K562 (cell line): Measurements from ENCODE around the gene KDM4F. TPM values are rescaled to one million over a fixed set of nuclear protein-coding genes. Genes with fewer than 3 reads are reported as not detected.
"Not testable (repeated sequence)": the region's sequence is repeated elsewhere in the genome, so short reads cannot be mapped to it uniquely, and the experiment has no call there.

Source experiments
- ATAC-seq: fragments of 200-7000 bp; cut with Tn5 transposase; 3 replicates; pipeline ENCODE4 v1.9.1; 2020; ENCODE audit warnings: moderate library complexity
- BruUV-seq: library from RNA; stranded (reverse); fragments of 400-500 nt; replicated peaks from 2 replicates; lab custom pipeline; 2021; lab: Mats Ljungman, UMichigan
- CTCF ChIA-PET: fragments of 300-600 bp; formaldehyde crosslinking; extraction: SDS; loops from one replicate; lab custom pipeline; 2021; ENCODE audit warnings: low intra/inter-chr PET ratio; lab: Yijun Ruan, JAX
- POLR2A ChIA-PET: fragments of 300-600, 350-650 bp; sonication (Branson Sonifier 250); formaldehyde crosslinking; extraction: SDS; loops from one replicate; lab custom pipeline; 2021; ENCODE audit warnings: antibody characterized with exemption, inconsistent platforms; lab: Yijun Ruan, JAX
- DNase-seq, 4 experiments: peaks; one replicate each; pipeline versions ENCODE4 v3.0.0 to v3.0.0-alpha.2; 2011 to 2018; ENCODE audit warnings: low spot score in 3 of 4, mixed read lengths in 3 of 4; ENCODE audit errors: extremely low read depth in 1 of 4
- FAIRE-seq: peaks from 2 replicates; lab custom pipeline; 2011; peaks lifted over from hg19 to GRCh38; lab: Jason Lieb, UNC
- H2AFZ ChIP-seq: 2 replicates; pipeline ENCODE4 v1.6.0; 2011; ENCODE audit warnings: low read depth, low read length, control low read depth, inconsistent platforms
- H3K27ac ChIP-seq: fragments of 200-600 bp; 3 replicates; pipeline ENCODE4 v1.8.0; 2011; ENCODE audit warnings: low read depth, mild to moderate bottlenecking, control low read depth, inconsistent platforms, low read length, moderate library complexity, mixed read lengths; ENCODE audit errors: extremely low read depth
- H3K27me3 ChIP-seq, 2 experiments: fragments of 300-600 bp in 1 of 2; 2 replicates in 1 of 2; 3 replicates in 1 of 2; pipeline versions ENCODE4 v1.6.0 to v1.8.0; 2011; ENCODE audit warnings: inconsistent platforms in 2 of 2, low read length in 2 of 2, mild to moderate bottlenecking in 1 of 2, mixed read lengths in 1 of 2, moderate library complexity in 1 of 2; ENCODE audit not compliant: control insufficient read depth in 2 of 2, insufficient read depth in 2 of 2
- H3K36me3 ChIP-seq: fragments of 300-600 bp; 3 replicates; pipeline ENCODE4 v1.8.0; 2011; ENCODE audit warnings: mild to moderate bottlenecking, low read length, inconsistent platforms; ENCODE audit not compliant: control insufficient read depth, insufficient read depth
- H3K4me1 ChIP-seq, 2 experiments: fragments of 200-600 bp in 1 of 2; replicated peaks in 1 of 2; 2 replicates in 1 of 2; 3 replicates in 1 of 2; pipeline versions ENCODE4 v1.5.1 to v1.8.0; 2011; ENCODE audit warnings: inconsistent platforms in 2 of 2, low read length in 2 of 2, mild to moderate bottlenecking in 1 of 2, mixed read lengths in 1 of 2, moderate library complexity in 1 of 2; ENCODE audit not compliant: control insufficient read depth in 2 of 2, insufficient read depth in 2 of 2
- H3K4me2 ChIP-seq: 2 replicates; pipeline ENCODE4 v1.6.1; 2011; ENCODE audit warnings: low read length, control low read depth, inconsistent platforms, mixed read lengths; ENCODE audit not compliant: insufficient read depth
- H3K4me3 ChIP-seq: fragments of 200-600 bp; sonication (generic), shearing (Covaris generic); 2 replicates; pipeline ENCODE4 v1.5.1; 2016; ENCODE audit warnings: control low read depth, inconsistent platforms
- H3K79me2 ChIP-seq: fragments of 200-600 bp; 3 replicates; pipeline ENCODE4 v1.8.0; 2011; ENCODE audit warnings: low read length, inconsistent platforms; ENCODE audit not compliant: control insufficient read depth, insufficient read depth
- H3K9ac ChIP-seq, 2 experiments: 2 replicates each; pipeline versions ENCODE4 v1.6.0 to v1.6.1; 2011; ENCODE audit warnings: low read depth in 2 of 2, low read length in 2 of 2, control low read depth in 1 of 2, inconsistent platforms in 1 of 2, mild to moderate bottlenecking in 1 of 2, mixed read lengths in 1 of 2; ENCODE audit not compliant: insufficient read depth in 1 of 2
- H3K9me1 ChIP-seq: one replicate; pipeline ENCODE4 v1.6.0; 2011; ENCODE audit warnings: inconsistent platforms, mild to moderate bottlenecking, low read length, moderate library complexity; ENCODE audit not compliant: control insufficient read depth, insufficient read depth
- H3K9me3 ChIP-seq: replicated peaks from 2 replicates; pipeline ENCODE4 v1.5.1; 2011; ENCODE audit warnings: low read depth, low read length, inconsistent platforms; ENCODE audit not compliant: control insufficient read depth, insufficient read depth
- H4K20me1 ChIP-seq: replicated peaks from 2 replicates; pipeline ENCODE4 v1.6.1; 2011; ENCODE audit warnings: low read length, inconsistent platforms, mixed read lengths; ENCODE audit not compliant: control insufficient read depth, insufficient read depth
- NONO ChIP-seq, 2 experiments: fragments of 200-400 bp in 1 of 2; fragments of 450-650 bp in 1 of 2; formaldehyde crosslinking in 1 of 2; IDR thresholded peaks; 2 replicates each; pipeline ENCODE4 v1.6.1; 2017; ENCODE audit warnings: low read depth in 2 of 2, mild to moderate bottlenecking in 2 of 2, moderate library complexity in 2 of 2, low read length in 1 of 2
- ZBTB8A ChIP-seq: fragments of 450-650 bp; IDR thresholded peaks from 2 replicates; pipeline ENCODE4 v1.6.1; 2018; ENCODE audit warnings: mild to moderate bottlenecking, moderate library complexity; ENCODE audit not compliant: partially characterized antibody
- WGBS: fragments of 100-300 bp; shearing (Covaris generic); methylation state at CpG from one replicate; pipeline ENCODE4 v1.1.6; 2016; ENCODE audit warnings: low coverage, mixed read lengths; ENCODE audit not compliant: insufficient coverage; ENCODE audit errors: missing lambda C conversion rate; 5-methylcytosine and 5-hydroxymethylcytosine counted together
- in situ Hi-C: fragments of 300-500 bp; cut with MboI; formaldehyde crosslinking; loops from 4 replicates; pipeline ENCODE4 v1.15.0; 2018; ENCODE audit warnings: inconsistent platforms, mixed read lengths
- intact Hi-C: fragments of 100-400 bp; cut with micrococcal nuclease; formaldehyde crosslinking; loops from 2 replicates; pipeline ENCODE4 v1.14.2; 2022
- polyA plus RNA-seq, 8 experiments: library from polyadenylated mRNA; depleted of rRNA in 4 of 8; stranded (reverse) in 5 of 8; unstranded in 3 of 8; fragments of >200 nt; fragmentation: Nextera tagmentation in 2 of 8; fragmentation: Illumina TruSeq in 1 of 8; extraction: Ambion mirVana in 2 of 8; extraction: Trizol in 1 of 8; gene quantifications; 2 replicates each; pipeline versions ENCODE4 v1.2.1 to v1.2.3, GENCODE V29; 2011 to 2014; ENCODE audit warnings: inconsistent platforms in 1 of 8, missing spikeins in 1 of 8
- total RNA-seq, 7 experiments: library from RNA; depleted of rRNA in 6 of 7; stranded (reverse); fragments of >200 nt in 6 of 7; fragmentation: Illumina TruSeq in 2 of 7; extraction: Trizol in 2 of 7; gene quantifications; 2 replicates each; pipeline versions ENCODE4 v1.2.1 to v1.2.3, GENCODE V29; 2011 to 2021; ENCODE audit warnings: low replicate concordance in 1 of 7

KDM4F gene
- total and polyA plus RNA-seq, 9 of the 15 experiments (the other 6 are each of a cell fraction or from before 2014, with no cell fraction given), result not detected

- 20% methylated on average over 1 of the region's 1 CpG for WGBS
- ATAC-seq, result peak; percentile 28; the same call in 2 of the 3 replicates
- Histone ChIP-seq H3K27ac (no peak within 1 kb of the TSS), H3K27me3 (no peaks in the 10 kb centered on the region), H4K20me1 (no peaks in the 10 kb centered on the region), H3K79me2 (no peaks in the 10 kb centered on the region), H3K36me3 (no peaks in the 10 kb centered on the region), H3K9me3 (no peaks in the 10 kb centered on the region), H3K4me2 (no peak within 1 kb of the TSS), H3K9ac (no peak within 1 kb of the TSS), H3K4me1 (no peaks in the 10 kb centered on the region; a peak in 1 of 5 replicates), H3K4me3 (no peak within 1 kb of the TSS), H3K9me1 (no peaks in the 10 kb centered on the region), H2AFZ (peak within 1 kb of the TSS; percentile 45)
- intact Hi-C loops, result no loop called here
- in situ Hi-C loops, result no loop called here
- ChIA-PET POLR2A (interaction anchor here (0.6 to 1.8 kb wide), 3 partner anchors 8 to 29 kb away, joined by 3 to 5 read pairs (median 4); no protein-coding TSS in a partner anchor), CTCF (no interaction called here)
- no peak for FAIRE-seq
- TF ChIP-seq NONO (IDR thresholded peaks at IDR 0.05; ENCODE audit: low read depth in 2 of 2, low read length in 1 of 2) (no peak), ZBTB8A (no peak)
- BruUV-seq, result no TSS peak
- DNase-seq, result no peak
These were observed 24.3 kb upstream of the KDM4F start, which contains the start of gene KDM4E for GRCh38 chr11:95024958-95025357. Gene KDM4E (plus strand): TSS chr11:95025258. CDS start chr11:95025558, 300 bp downstream.

- H3K4me3 ChIP-seq, H3K9ac ChIP-seq, DNase-seq, H3K79me2 ChIP-seq, H2AFZ ChIP-seq, H4K20me1 ChIP-seq, H3K4me2 ChIP-seq, H3K27ac ChIP-seq, H3K36me3 ChIP-seq, H3K9me3 ChIP-seq, CTCF ChIA-PET, intact Hi-C loops, in situ Hi-C loops, H3K27me3 ChIP-seq, H3K9me1 ChIP-seq, BruUV-seq, H3K4me1 ChIP-seq: not testable (repeated sequence)
- POLR2A ChIA-PET, result interaction anchor here (0.6 kb wide), 1 partner anchor 39 kb away, joined by 3 read pairs; no protein-coding TSS in a partner anchor
- 5% methylated on average over 6 of the region's 9 CpGs for WGBS
- FAIRE-seq (peak; percentile 65), ATAC-seq (peak; percentile 63)
These were observed 23.6 kb upstream of the KDM4F start for GRCh38 chr11:95025594-95025993.
